ENCODE results near the gene CSTPP1.

DNA sequence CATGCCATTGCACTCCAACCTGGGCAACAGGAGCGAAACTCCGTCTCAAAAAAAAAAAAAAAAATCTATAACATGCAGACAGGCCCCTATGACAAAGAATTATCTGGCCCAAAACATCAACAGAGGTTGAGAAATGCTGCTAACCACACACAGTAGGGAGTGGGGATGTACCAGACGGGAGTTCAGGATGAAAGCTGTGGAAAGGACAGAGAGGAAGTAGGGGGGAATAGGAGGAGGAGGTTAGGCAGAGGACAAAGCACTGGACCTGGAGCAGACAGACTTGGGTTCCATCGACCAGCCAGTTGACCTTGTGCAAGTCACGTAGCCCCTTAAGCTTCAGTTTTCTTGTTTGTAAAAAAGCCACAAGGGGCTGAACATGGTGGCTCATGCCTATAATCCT lies 30.8 kb upstream of the CSTPP1 start:
- TF ChIP-seq, protein P1, sequence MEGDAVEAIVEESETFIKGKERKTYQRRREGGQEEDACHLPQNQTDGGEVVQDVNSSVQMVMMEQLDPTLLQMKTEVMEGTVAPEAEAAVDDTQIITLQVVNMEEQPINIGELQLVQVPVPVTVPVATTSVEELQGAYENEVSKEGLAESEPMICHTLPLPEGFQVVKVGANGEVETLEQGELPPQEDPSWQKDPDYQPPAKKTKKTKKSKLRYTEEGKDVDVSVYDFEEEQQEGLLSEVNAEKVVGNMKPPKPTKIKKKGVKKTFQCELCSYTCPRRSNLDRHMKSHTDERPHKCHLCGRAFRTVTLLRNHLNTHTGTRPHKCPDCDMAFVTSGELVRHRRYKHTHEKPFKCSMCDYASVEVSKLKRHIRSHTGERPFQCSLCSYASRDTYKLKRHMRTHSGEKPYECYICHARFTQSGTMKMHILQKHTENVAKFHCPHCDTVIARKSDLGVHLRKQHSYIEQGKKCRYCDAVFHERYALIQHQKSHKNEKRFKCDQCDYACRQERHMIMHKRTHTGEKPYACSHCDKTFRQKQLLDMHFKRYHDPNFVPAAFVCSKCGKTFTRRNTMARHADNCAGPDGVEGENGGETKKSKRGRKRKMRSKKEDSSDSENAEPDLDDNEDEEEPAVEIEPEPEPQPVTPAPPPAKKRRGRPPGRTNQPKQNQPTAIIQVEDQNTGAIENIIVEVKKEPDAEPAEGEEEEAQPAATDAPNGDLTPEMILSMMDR (IDR thresholded peaks at IDR 0.05; ENCODE audit: extremely low read depth in 1 of 2, insufficient read depth in 1 of 2, low read depth in 1 of 2, low read length in 2 of 2) = no peak
- TF ChIP-seq, protein P2, sequence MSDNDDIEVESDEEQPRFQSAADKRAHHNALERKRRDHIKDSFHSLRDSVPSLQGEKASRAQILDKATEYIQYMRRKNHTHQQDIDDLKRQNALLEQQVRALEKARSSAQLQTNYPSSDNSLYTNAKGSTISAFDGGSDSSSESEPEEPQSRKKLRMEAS (IDR thresholded peaks at IDR 0.05; ENCODE audit: insufficient read depth, insufficient read length) = no peak
- TF ChIP-seq POLR2A (IDR thresholded peaks at IDR 0.05; ENCODE audit: low read depth, low read length) (no peak), MYC (IDR thresholded peaks at IDR 0.05; ENCODE audit: low read depth, low read length) (no peak)

Data from endothelial cell of umbilical vein (primary cell).